Measurements from ENCODE around the gene PPP2R2D.

The PPP2R2D gene

DNA sequence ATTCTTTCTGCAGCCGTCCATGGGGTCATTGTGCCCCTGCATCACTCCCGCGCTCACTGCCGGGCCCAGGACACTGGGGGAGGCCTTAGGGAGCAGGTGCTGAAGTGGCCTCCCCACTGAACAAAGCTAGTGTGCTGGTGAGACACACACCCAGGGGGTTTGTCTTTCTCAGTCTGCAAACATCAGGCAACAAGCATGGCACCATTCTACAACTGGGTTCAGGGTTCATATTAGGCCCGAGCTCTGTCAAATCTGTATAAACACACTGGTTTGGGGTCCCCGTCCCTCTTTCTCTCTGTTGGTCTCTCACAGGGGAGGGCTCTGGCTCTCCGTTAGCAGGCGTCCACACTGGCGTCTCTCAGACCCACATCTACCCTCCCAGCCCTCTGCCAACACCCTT is 11.1 kb upstream of the PPP2R2D start:
- DNase-seq (ENCODE audit: low spot score): no peak

DNA sequence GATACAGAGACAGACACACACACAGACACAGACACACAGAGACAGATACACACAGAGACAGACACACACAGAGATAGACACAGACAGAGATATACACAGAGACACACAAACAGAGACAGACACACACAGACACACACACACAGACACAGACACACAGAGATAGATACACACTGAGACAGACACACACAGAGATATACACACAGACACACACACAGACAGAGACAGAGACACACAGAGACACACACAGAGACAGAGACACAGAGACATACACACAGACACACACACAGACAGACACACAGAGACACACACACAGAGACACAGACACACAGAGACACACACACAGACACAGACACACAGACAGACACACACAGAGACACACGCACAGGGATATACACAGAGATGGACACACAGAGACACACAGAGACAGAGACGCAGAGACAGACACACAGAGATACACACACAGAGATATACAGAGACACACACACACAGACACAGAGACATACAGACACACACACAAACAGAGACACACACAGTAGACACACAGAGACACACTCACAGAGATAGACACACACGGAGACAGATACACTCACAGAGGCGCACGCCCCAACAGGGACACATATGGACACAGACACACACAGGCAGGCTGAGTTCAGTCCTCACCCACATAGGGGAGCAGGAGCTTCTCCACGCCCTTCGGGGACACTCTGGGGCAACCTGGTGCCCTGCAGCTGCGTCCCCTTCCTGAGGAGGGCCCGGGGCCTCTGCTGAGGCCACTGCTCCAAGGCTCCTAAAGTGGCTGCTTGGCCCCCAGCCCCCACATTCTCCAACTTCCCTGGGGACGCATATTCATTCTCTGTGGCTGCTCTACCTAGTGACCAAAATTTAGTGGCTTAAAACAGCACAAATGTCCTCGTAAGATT is 10.3 kb upstream of the PPP2R2D start:
- no peak for DNase-seq (ENCODE audit: low spot score)

DNA sequence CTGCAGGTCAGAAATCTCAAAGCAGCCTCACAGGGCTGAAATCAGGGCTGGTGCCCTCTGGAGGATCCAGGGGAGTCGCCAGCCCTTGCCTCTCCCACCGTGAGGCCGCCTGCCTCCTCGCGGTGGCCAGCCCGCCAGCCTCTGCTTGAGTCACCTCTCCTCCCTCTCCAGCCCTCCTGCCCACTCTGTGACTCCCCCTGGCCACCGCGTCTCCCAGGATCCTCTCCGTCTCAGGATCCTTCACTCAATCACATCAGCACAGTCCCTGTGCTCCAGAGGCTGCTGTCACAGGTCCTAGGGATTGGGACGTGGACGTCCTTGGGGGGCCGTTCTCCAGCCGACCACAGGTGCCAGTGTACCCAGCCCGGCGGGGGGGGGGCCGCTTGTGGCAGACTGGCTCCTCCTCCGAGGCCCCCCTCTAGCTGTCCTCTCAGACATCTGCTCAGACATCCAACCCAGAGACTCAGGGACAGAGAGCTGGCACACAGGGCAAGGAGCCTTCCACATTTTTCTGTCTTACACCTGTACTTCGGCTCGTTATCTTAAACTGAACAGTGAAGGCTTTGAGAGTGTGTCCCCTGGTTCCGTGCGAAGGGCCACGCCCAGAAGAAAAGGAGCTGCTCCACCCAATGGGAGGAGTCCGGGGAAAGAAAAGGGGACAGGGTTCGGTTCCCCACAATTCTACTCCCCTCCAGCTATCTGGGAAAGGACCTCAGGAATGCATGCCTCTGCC is 9.4 kb upstream of the PPP2R2D start:
- no peak for DNase-seq (ENCODE audit: low spot score)

DNA sequence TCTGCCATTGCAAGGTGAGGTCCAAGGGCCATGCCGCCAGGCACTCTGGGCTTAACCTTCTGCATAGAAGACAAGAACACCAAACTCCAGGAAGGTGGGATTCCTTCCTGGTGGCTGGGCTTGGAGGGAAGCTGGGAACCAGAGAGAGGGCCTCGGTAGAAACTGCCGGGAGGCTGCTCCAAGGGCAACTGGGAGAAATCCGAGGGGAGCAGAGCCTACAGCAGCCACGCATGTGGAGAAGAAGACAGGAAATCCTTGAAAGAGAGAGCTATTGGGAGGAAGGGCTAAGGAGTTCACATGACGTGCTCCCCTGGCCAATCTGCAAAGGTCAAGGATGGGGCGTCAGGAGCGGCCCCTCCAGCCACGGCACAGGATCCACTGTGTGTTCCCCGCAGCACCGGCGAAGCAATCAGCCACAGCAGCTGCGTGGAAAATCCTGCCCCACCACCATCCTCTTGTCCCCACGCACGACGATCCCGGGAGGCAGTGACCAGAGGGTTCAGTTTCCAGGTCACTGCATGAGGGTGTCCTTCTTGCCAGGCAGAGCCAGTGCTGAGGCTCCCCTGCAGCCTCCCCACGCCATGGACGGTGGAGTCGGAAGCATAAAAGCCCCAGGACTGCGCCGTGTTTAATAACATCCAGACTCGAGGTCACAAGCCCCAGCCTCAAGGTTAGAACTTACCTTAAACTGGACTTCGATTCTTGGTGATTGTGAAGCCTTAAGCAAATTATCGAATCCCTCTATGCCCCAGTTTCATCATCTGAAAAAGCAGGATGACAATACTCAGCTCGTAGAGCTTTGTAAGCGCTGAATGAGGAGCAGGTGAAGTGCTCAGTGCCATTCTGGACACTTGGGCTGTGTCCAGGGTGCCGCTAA is 8.6 kb upstream of the PPP2R2D start:
- DNase-seq (ENCODE audit: low spot score): no peak

DNA sequence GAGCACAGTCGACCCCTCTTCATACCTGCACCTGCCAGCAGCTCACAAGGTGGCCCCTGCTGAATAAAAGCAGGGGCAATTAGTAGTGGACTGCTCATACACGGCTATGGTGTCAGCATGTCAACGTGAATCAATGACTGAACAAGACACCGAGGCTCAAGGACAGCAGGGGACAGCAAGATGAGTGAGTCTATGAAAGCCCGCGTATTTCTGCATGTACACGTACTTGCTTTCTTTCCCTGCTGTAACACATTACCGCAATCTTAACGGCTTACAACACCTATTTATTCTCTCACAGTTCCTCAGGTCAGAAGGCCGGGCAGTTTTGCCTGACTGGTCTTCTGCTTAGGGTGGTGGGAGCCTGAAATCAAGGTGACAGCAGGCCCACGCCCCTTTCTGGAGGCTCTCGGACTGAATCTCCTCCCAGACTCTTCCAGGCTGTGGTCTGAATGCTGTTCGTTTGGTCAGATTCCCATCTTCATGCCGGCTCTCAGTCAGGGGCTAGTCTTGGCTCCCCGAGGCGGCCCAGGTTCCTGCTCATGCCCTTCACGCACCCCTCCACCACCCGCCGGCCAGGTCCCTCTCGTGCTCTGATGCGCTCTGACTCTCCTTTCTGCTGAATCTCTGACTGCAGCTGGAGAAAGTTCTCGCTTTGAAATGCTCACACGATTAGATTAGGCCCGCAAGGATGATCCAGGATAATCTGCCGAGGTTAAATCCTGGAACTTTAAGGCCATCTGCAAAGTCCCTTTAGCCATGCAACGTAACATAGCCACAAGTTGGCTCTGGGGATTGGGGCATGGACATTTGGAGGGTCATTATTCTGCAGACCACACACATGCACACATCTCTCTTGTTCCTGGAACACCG is 7.8 kb upstream of the PPP2R2D start:
- no peak for DNase-seq (ENCODE audit: low spot score)

DNA sequence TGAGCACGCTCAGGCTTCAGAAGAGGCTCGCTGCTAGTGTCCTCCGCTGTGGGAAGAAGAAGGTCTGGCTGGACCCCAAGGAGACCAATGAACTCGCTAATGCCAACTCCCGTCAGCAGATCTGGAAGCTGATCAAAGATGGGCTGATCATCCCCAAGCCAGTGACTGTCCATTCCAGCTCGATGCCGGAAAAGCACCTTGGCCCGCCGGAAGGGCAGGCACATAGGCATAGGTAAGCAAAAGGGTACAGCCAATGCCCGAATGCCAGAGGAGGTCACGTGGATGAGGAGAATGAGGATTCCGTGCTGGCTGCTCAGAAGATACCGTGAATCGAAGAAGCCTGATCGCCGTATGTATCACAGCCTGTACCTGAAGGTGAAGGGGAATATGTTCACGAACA is 5.7 kb upstream of the PPP2R2D start:
- DNase-seq (ENCODE audit: low spot score): no peak

DNA sequence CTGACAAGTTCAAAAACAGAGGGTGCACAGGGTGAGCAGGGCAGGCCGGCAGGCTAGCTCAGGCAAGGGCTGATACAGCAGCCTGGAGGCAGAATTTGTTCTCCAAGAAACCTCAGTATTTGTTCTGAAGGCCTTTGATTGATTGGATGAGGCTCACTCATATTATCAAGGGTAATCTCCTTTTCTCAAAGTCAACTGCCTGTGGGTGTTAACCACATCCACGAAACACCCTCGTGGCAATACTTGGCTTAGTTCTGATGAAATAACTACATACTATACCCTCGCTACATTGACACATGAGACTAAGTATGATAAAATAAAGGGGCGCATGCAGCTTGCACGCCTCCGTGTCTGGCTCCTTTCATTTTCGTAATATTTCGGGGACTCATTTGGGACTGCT is 4.4 kb upstream of the PPP2R2D start:
- DNase-seq (ENCODE audit: low spot score): no peak

DNA sequence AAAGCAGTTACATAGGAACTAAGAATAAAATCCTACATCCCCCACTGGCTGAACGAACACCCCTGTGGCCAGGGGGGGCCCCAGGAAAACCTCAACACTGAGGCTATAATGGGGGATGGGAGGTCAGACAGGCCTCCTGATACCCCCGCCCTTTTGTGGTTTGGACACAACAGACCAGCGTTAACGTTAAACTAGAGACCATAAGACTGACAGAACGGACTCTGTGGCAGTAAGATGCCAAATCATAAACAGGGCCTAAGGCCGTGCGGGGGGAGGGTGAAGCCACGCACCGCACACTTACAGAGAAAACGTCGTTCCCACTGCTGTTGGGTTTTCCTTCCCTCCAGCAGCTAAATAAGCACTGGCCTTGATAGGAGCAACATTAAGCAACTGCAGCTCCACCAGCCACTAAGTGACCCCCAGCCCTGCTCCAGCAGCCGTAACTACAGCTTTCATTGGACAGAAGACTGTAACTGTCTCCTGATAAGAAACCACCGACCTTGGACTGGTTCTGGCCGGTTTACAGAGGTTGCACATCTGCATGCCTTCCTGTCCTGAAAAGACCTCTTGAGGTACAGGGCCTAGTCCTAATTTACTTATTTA is 3.4 kb upstream of the PPP2R2D start:
- DNase-seq (ENCODE audit: low spot score): no peak

DNA sequence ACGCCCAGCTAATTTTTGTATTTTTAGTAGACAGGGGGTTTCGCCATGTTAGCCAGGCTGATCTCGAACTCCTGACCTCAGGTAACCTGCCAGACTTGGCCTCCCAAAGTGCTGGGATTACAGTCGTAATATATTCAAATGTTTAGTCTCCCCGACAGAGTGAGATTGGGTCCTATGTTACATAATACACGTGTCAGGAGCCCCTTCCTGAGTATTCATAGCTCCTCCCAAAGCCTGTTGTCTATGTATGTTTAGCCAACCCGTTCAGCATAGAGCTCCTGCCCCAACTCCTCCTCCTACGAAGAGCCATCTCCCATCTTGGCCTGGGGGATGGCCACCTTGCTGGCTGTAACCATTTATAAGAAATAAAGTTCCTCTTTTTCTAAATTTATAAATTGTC is 2.7 kb upstream of the PPP2R2D start:
- no peak for DNase-seq (ENCODE audit: low spot score)

DNA sequence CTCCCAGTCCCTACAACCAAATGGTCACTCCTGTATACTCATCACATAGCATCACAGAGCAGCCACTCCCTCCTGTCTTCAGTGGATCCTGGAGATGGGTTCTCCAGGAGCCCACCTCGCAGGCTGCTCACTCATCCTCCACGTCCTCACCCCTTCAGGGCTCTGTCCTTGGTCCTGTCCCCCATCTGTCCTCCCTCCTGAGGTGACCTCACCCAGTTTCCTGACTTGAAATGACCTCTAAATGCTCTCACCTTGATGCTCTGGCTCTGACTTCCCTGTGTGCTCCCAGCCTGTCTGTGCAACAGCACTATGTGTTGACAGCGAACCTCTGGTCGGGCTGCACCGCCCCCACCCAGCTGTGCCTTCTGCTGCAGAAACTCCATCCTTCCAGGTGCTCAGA is 2.1 kb upstream of the PPP2R2D start:
- DNase-seq (ENCODE audit: low spot score): no peak

DNA sequence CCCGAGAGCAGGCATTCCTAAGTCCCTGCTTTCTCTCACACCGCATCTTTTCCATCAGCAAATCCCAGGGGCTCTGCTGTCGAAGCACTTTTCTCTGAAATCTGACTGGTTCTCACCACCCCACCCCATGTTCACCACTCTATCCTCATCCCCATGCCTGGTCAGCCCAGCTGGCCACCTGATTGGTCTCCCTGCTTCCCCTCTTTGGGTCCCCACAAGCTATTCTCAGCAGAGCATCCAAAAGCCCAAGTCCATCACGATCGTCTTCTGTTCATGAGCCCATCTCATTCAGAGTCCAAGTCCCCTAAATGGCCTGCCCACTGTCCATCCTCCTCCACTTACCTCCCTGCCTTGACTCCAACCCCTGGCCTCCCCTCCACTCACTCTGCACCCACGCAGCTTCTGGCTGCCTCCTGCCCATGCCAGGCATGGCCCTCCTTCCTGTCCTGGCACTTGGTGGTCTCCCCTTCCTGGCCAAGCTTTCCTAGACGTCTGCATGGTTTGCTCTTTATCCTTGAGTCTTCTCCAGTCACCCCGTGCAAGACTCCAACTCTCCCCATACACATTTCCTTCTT is 1.6 kb upstream of the PPP2R2D start:
- no peak for DNase-seq (ENCODE audit: low spot score)

DNA sequence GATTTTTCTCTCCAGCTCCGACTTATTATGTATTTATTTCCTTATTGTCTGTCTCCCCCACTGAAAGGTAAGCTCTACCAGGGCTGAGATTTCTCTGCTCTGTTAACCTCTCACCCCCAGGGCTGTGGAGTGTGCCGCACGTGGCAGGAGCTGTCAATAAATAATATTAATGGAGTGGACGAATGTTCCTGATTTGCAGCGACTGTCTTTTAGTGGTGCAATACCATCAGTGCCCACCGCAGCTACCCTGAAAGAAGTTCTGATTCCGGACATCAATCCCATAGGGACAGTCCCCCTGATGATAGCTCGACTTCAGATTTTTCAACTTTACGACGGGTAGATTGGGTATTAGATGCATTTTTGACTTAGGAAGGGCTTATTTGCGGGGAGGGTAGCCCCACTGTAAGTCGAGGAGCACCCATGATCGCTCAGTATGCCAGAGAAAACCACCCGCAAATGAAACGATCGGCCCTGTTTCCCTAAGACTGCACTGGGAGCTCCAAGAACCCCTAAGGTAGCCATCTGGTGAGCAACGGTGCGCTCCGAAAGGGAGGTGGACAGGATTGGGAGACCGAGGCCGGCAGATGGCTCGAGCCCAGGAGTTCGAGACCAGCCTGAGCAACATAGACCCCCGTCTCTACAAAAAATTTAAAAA is 986 bp upstream of the PPP2R2D start:
- no peak for DNase-seq (ENCODE audit: low spot score)

DNA sequence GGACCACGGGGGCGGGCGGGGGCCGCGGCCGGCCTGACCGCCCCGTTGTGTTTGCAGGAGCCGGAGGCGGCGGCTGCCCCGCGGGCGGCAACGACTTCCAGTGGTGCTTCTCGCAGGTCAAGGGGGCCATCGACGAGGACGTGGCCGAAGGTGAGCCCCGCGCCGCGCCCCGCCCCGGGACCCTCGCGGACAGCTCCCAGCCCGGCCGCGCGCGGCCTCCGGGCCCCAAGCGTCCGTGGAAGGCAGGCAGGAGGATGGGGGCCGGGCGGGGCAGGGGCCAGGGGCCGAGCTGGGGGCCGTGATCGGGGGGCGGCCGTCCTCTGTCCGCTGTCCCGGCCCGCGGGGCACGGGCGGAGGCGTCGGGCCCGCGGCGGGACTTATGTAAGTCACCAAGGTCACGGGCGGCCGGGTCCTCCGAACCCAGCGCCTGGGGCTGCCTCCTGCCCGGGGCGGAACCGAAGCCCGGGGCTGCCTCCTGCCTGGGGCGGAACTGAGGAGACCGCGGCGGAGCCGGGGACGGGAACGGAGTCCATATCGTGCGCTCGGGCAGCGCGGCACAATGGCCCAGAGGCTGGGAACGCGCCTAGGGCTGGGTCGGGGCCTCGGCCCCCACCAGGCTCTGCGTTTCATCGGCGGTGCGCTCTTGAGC is 497 bp downstream of the PPP2R2D start:
- peak; percentile 57 for DNase-seq (ENCODE audit: low spot score)

DNA sequence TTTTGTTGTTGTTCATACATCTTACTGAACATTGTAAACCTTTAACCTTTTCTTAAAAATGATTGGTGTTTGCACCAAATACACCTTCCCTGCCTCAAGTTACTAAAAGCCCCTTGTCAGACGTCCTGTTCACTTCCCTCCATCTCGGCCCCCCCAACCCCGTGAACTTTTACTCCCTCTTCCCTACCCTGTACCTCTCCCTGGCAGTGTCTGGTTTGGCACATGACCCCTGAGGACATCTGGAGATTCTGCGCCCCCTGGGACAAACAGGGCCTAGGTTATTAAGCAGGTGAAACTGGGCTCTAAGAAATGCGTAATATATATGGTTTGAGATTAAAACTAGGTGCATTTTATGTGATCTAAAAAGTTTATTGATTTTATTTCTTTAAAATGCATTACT is 1.4 kb downstream of the PPP2R2D start:
- DNase-seq (ENCODE audit: low spot score): no peak

DNA sequence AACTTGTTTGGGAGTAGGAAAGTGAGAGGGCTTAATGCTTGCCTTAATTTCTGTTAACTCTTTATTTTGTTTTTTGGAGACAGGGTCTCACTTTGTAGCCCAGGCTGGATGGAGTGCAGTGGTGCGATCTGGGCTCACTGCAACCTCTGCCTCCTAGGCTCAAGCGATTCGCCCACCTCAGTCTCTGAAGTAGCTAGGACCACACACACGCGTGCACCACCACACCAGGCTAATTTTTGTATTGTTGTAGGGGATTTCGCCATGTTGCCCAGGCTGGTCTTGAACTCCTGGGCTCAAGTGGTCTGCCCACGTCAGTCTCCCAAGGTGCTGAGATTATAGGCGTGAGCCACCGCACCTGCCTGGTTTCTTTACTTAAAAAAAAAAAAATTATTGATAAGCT is 1.9 kb downstream of the PPP2R2D start:
- no peak for DNase-seq (ENCODE audit: low spot score)

DNA sequence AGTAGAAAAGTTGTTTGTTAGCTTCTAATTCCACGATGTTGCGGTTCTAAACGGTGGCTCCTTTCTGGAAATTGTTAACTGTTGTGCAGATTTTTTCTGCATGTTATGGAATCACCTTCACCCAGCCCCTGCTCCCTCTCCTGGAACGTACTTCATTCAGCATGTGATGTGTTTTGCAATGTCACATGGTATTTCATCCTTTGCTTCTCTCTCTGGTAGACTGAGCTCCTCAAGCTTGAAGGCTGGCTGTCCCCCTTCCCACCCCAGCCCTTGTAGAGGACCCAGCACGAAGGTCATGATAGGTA is 4.4 kb downstream of the PPP2R2D start:
- no peak for DNase-seq (ENCODE audit: low spot score)

DNA sequence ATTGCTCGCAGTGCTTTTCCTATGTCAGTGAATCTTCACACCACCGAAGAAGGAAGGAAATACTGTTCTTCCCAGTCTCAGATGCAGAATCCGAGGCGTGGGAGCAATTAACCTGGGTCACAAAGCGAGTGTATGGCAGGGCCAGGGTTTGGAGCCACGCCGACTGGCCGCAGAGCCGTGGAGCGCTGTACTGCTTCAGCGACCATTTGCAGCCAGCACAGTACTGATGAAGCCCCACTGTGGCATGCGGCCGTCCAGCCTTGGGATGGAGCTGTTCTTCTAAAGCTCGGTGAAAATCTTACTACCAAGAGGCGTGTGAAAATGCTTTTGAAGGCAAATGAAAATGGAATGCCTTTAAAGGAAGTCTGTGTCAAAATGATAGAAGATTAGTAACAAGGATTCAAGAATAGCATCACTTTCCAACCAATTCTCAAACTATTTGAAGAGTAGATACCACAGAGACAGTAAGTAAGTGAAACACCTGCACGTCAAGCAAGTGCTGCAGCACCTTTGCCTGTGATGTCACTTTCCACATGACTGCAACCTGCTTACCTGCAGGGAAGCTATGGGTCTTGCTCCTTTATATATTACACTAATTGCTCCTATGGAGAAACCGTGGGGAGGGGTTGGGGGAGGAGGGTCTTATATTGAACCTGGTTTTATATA is 4.9 kb downstream of the PPP2R2D start:
- no peak for DNase-seq (ENCODE audit: low spot score)

DNA sequence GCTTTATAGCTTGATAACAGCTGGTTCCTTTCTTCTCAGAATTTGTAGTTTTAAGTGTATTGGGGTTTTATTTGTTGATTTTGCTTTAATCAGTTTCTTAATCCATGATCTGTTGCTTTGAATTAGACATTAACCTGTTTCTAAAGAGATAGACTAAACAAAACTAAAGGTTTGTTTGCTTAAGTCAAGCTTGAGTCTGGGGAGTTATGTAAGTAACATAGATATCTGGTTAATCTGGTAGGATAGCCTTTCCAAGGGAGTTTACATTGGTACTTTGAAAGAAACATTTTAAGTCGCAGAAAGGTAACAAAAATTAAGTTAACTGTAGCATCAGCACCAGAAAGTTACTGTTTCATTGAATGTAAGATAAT is 5.4 kb downstream of the PPP2R2D start:
- no peak for DNase-seq (ENCODE audit: low spot score)

DNA sequence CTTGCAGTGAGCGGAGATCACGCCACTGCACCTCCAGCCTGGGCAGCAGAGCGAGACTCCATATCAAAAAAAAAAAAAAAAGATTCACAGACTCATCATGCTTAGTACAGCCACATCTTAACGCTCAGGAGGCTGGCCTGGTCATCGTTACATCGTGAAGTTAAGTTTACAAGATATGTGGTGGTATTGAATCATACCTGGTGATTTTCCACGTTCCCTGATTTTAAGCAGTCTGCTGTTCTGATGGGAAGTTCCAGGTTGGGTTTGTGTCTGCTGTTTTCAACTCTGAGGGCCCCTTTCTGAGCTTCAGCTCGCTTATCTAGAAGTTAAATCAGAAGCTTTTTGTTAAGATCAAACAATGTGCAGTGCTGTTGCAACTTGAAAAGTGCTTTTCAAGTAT is 6.9 kb downstream of the PPP2R2D start:
- no peak for DNase-seq (ENCODE audit: low spot score)

Measured in AG08396 (cell line).